GM03348 (cell line): Measurements from ENCODE around the gene UBE3D.
A peak's percentile ranks its signal among the peaks of the same experiment; 100 is the strongest.
"Not testable (repeated sequence)": the region's sequence is repeated elsewhere in the genome, so short reads cannot be mapped to it uniquely, and the experiment has no call there.

ENCODE experiments used
- DNase-seq: peaks from one replicate; pipeline ENCODE4 v3.0.0; 2012; ENCODE audit warnings: low spot score

The UBE3D gene

GRCh38 chr6:82910395-82910794 is 155.2 kb downstream of the UBE3D start:
- no peak for DNase-seq

GRCh38 chr6:82909551-82909950 is 156.1 kb downstream of the UBE3D start:
- DNase-seq: no peak

DNA sequence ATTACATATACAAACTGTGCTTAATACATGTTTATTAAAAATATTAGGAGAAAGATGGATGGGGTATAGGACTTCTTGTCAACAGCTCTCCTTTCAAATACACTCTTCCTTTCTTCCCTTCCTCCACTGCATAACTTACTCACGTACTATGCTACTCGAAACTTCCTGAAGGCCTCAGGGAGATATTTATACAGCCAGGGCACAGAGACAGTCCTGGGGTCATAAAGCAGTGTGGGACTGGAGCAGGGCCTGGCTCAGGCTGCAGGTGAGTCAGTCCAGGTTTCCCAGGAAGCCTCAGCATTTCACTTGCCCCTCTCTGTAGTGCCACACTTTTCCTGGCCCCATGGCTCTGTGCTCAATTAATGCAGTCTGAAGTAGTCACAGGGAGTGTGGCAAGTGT is 157.0 kb downstream of the UBE3D start:
- DNase-seq: no peak

- peak; percentile 41 for DNase-seq
Observed at GRCh38 chr6:82906951-82907350, 158.7 kb downstream of the UBE3D start.

- no peak for DNase-seq
Observed at GRCh38 chr6:82906489-82906888, 159.2 kb downstream of the UBE3D start.

GRCh38 chr6:82904860-82905259 is 160.8 kb downstream of the UBE3D start:
- no peak for DNase-seq

DNA sequence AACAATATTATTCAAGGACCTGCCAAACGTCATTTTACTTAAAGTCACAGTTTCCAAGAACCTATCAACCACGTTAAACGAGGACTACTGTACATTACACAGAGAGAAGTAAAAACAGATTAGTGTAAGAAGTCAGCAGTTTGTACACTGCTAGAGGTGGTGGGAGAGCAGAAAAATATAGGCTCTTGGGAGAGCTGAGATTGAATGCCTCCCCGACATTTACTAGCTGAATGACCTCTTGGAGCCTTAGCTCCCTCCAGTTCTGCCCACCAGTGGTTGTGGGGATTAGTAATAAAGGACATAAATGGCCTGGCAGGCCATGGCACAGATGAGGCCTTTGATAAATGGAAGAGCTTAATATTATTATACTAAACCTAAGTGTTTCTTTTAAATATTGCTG is 161.4 kb downstream of the UBE3D start:
- DNase-seq: no peak

GRCh38 chr6:82902290-82902689 is 163.4 kb downstream of the UBE3D start:
- DNase-seq: no peak

DNA sequence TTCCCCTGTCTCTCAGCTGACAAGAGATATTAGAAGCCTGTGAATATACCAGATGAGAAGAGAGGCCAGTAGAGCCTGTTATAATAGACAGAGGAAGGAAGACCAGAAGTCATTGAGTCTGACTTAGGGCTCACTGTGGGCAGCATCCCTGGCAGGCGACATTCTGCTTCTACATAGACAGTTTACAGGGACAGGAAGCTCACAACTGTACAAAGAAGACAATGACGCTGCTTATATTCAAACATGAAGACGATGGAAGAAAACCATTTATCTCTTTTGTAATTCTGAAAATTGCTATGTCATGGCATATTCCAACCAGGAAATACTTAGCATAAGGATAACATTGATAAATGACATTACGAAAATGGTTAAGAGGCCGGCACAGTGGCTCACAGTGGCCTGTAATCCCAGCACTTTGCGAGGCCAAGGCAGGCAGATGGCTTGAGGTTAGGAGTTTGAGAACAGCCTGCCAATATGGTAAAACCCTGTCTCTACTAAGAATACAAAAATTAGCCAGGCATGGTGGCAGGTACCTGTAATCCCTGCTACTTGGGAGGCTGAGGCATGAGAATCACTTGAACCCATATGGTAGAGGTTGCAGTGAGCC is 170.9 kb downstream of the UBE3D start:
- DNase-seq: no peak

GRCh38 chr6:82893889-82894652 is 171.6 kb downstream of the UBE3D start:
- no peak for DNase-seq

DNA sequence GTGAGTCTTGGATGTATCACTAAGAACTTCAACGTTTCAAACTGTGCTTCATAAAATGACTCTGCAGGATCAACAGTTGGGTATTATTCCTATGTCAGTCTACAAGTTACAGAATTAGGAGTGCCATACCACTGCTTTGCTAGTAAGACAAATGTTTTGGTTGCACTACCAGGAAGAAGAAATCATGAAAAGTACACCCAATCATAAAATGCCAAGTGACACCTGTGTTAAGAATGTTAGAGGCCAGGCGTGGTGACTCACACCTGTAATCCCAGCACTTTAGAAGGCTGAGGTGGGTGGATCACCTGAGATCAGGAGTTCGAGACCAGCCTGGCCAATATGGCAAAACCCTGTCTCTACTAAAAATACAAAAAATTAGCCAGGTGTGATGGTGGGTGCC is 174.1 kb downstream of the UBE3D start:
- DNase-seq: not testable (repeated sequence)

DNA sequence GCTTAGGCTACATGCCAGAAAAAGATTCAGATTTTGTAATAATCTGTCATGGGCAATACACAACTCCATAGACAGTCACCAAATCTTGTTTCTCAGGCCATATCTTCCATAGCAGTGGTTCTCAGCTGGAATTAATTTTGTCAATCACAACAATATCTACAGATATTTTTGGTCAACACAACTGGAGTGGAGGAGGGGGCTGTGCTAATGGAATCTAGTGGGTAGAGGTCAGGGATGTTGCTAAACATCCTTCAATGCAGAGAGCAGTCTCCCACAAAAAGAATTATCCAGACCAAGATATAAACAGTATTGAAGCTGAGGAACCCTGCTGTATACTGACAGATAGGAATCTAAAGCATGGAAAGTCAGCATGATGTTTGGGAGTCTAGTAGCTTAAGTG is 174.6 kb downstream of the UBE3D start:
- DNase-seq: no peak

DNA sequence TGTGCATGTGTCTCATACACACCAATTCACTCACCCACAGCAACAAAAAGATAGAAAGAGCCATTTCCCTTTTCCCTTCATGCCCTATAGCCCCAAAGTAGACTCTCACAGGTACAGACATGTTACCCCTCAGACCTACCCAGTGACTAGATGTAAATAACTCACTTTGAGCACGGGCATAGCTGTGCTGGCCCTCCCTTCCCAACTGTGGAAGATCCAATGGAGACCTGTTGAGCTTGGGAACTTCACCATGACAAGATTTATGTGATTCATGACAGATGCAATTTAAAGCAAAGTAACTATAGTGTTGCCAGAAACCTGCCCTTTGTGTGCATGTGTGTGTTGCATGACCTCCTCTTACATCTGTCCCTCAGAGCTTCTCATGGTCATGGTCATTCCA is 175.4 kb downstream of the UBE3D start:
- no peak for DNase-seq

- DNase-seq: no peak
Observed at GRCh38 chr6:82889143-82889542, 176.5 kb downstream of the UBE3D start.

DNA sequence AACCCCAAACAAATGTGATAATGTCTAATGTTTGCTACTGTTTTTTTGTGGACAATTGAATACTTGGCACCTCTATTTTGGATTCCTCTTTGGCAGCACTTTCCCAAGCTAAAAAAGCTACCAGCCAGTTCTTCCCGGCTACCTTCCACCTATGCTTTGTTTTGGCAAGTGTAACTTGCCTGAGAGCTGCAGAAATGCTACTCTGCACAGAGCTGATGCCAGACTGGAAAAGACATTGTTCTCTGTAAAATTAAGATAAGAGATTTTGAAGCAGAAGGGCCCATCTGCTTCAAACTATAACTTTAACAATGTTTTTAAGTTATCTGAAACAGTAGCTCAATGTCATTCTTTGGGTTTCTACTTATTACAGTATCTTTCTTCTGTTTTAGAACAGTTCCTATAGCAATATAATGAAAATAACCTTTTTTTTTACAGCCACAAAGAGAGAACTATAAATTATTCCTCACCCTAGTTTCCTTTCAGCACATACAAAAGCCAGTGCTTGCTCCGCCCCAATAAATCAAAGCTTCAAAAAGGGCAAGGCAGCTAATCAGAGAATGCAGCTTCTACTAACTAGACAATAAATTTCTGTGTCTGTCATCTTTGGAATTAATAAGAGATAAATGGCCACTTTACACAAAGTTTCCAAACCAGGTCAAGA is 183.1 kb downstream of the UBE3D start:
- no peak for DNase-seq

DNA sequence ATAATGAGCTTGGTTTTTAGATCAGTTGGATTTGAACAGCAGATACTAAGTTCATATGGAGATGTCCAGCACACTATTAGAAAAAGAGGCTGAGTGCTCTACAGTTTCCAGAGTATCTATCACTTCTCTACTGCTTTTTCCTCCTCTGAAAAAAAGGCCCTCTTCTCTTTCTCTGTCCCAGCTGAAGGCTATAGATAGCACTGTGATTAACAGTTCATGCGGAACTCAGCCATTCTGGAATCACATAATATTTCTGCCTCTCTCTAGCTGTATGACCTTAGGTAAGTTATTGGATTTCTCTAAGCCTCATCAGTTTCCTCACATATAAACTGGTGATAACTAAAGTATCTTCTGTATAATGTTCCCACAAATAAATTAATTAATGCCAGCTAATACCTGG is 184.1 kb downstream of the UBE3D start:
- DNase-seq: no peak

GRCh38 chr6:82878812-82879211 is 186.8 kb downstream of the UBE3D start:
- DNase-seq: no peak

GRCh38 chr6:82877213-82878195 is 188.1 kb downstream of the UBE3D start:
- DNase-seq: no peak

DNA sequence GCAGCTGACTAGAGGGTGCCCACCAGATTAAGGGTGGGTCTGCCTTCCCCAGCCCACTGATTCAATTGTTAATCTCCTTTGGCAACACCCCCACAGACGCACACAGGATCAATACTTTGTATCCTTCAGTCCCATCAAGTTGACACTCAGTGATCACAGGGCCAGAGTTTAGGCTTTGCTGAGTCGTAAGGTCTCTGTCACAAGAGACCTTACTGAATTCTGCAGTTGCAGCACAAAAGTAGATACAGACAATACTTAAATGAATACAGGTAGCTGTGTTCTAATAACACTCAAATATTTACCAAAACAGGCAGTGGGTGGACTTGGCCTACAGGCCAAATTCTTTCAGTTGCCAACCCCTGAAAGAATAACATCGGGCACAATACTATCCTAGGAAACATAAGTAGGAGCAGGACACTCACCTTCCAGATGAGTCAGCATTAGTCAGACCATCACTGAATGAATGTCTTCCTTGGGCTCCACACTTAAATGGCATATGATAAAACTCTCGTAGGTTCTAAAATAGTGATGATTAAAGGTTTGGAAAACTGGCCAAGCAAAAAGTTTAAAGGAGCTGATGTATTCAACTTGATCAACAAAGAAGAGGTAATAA is 190.0 kb downstream of the UBE3D start:
- peak; percentile 50 for DNase-seq

- DNase-seq: no peak
Observed at GRCh38 chr6:82874867-82875266, 190.8 kb downstream of the UBE3D start.

DNA sequence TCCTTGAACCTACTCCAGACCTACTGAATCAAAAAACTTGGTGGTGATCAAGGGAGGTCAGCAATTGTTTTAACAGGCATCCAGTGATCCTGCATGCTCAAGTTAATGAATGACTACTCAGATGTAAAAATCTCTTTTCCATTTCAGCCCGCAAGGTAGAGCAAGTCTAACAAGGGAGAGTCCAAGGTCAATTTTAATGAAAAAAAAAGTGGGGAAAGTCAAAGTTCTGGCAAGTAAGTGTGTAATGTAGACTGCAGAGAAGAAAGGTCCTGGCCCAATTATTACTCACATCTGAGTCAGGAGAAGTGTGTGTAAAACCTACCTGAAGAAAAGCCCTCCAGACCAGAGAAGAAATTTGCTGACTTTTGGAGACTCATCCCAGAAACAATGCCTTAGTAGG is 193.5 kb downstream of the UBE3D start:
- no peak for DNase-seq
